Panc1 (cell line): ENCODE measurements around the gene CTBP1. TPM values are rescaled to one million over a fixed set of nuclear protein-coding genes. Genes with fewer than 3 reads are reported as not detected.

ENCODE experiments used
- ATAC-seq: fragments of 200-7000 bp; cut with Tn5 transposase; 2 replicates; pipeline ENCODE4 v1.9.1; 2020; ENCODE audit warnings: mild to moderate bottlenecking, moderate library complexity
- BruUV-seq: library from RNA; stranded (reverse); fragments of 400-500 nt; replicated peaks from 2 replicates; lab custom pipeline; 2021; lab: Mats Ljungman, UMichigan
- CTCF ChIA-PET: fragments of 300-600 bp; sonication (Branson Sonifier 250); formaldehyde crosslinking; loops from one replicate; lab custom pipeline; 2022; ENCODE audit warnings: antibody characterized with exemption; lab: Charles Lee
- POLR2A ChIA-PET: fragments of 300-600 bp; sonication (Branson Sonifier 250); formaldehyde crosslinking; loops from one replicate; lab custom pipeline; 2022; ENCODE audit warnings: antibody characterized with exemption; lab: Charles Lee
- DNase-seq: peaks from one replicate; pipeline ENCODE4 v3.0.0-alpha.2; 2010; ENCODE audit warnings: low read depth, low spot score
- H3K27ac ChIP-seq: 2 replicates; pipeline ENCODE4 v1.5.1; 2011; ENCODE audit warnings: mild to moderate bottlenecking, low read length, inconsistent platforms
- H3K27me3 ChIP-seq: fragments of 200-500 bp; sonication (Bioruptor generic); 2 replicates; pipeline ENCODE4 v1.6.0; 2014; ENCODE audit warnings: low read length, inconsistent platforms; ENCODE audit not compliant: control insufficient read depth, insufficient read depth
- H3K36me3 ChIP-seq: fragments of 200-500 bp; sonication (Bioruptor generic); 2 replicates; pipeline ENCODE4 v1.5.1; 2014; ENCODE audit warnings: inconsistent platforms, mild to moderate bottlenecking, low read length, moderate library complexity; ENCODE audit not compliant: control insufficient read depth, insufficient read depth
- H3K4me1 ChIP-seq: 2 replicates; pipeline ENCODE4 v1.5.1; 2011; ENCODE audit warnings: inconsistent platforms, mild to moderate bottlenecking, low read length, moderate library complexity; ENCODE audit not compliant: control insufficient read depth, insufficient read depth
- H3K4me3 ChIP-seq, 2 experiments: 2 replicates each; pipeline ENCODE4 v1.5.1; 2011 to 2012; ENCODE audit warnings: low read depth in 2 of 2, low read length in 2 of 2, mild to moderate bottlenecking in 2 of 2, inconsistent platforms in 1 of 2, moderate library complexity in 1 of 2
- H3K9me3 ChIP-seq: fragments of 200-500 bp; sonication (Bioruptor generic); 2 replicates; pipeline ENCODE4 v1.5.1; 2014; ENCODE audit warnings: low read depth, mild to moderate bottlenecking, inconsistent platforms, low read length, moderate library complexity; ENCODE audit not compliant: control insufficient read depth, insufficient read depth
- POLR2AphosphoS5 ChIP-seq: IDR thresholded peaks from 2 replicates; pipeline ENCODE4 v1.6.1; 2012; ENCODE audit warnings: mild to moderate bottlenecking, low read depth, low read length, moderate library complexity
- SIN3A ChIP-seq: IDR thresholded peaks from 2 replicates; pipeline ENCODE4 v1.6.1; 2012; ENCODE audit warnings: low read depth, mild to moderate bottlenecking, low read length, moderate library complexity, borderline replicate concordance; ENCODE audit not compliant: insufficient read depth
- TCF7L2 ChIP-seq: IDR thresholded peaks from 2 replicates; pipeline ENCODE4 v1.6.1; 2011; ENCODE audit warnings: mild to moderate bottlenecking, low read depth, low read length, inconsistent platforms
- in situ Hi-C: cut with HindIII; loops from 2 replicates; pipeline ENCODE4 v1.10.0; 2016; ENCODE audit warnings: low sequenced_read_pairs, low pct_unique_long_range_greater_than_20kb
- intact Hi-C: fragments of 100-400 bp; cut with micrococcal nuclease; formaldehyde crosslinking; loops from one replicate; pipeline ENCODE4 v1.10.0; 2022; ENCODE audit not compliant: unreplicated experiment
- total RNA-seq: library from RNA; stranded (reverse); gene quantifications from one replicate; pipeline ENCODE4 v1.2.1, GENCODE V29; 2021; ENCODE audit not compliant: unreplicated experiment
- TF ChIP-seq, protein P1 (sequence below), 2 experiments: IDR thresholded peaks; 2 replicates each; pipeline ENCODE4 v1.6.1; 2011 to 2012; ENCODE audit warnings: low read depth in 2 of 2, control low read depth in 1 of 2, low read length in 1 of 2, mild to moderate bottlenecking in 1 of 2, moderate library complexity in 1 of 2; ENCODE audit not compliant: insufficient read depth in 1 of 2
- TF ChIP-seq, protein P2 (sequence below): fragments of 450-650 bp; IDR thresholded peaks from 2 replicates; pipeline ENCODE4 v1.5.1; 2017; ENCODE audit warnings: mild to moderate bottlenecking

Gene CTBP1
- total RNA-seq, 1 experiment from 2014 or later, result 157 TPM

DNA sequence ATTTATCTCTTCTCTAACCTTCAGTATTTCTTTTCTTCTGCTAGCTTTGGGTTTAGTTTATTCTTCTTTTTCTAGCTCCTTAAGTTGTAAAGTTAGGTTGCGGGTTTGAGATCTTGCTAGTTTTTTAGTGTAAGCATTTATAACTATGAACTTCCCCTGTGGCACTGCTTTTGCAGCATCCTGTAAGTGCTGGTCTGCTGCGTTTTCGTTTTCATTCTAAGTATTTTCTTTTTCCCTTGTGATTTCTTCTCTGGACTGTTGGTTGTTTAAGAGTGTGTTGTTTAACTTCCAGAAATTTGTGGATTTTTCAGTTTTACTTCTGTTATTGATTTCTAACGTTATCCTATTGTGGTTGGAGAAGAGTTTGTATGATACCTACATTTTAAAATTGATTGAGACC, 11.0 kb upstream of the CTBP1 start:
- in situ Hi-C loops (no loop called here), intact Hi-C loops (loop anchor here (10.0 kb wide), 1 partner anchor 125 kb away; no protein-coding TSS in a partner anchor)
- ChIA-PET POLR2A (no interaction called here), CTCF (no interaction called here)
- Histone ChIP-seq H3K4me1 (no peaks in the 10 kb centered on the region), H3K36me3 (no peaks in the 10 kb centered on the region), H3K27ac (no peak overlapping the region), H3K27me3 (no peaks in the 10 kb centered on the region), H3K9me3 (peaks cover 4% of the 10 kb centered on the region; the same call in 1 of the 2 replicates), H3K4me3 (no peak overlapping the region)
- BruUV-seq, result no TSS peak
- DNase-seq, result no peak
- no peak for TF ChIP-seq TCF7L2
- no peak for TF ChIP-seq SIN3A
- TF ChIP-seq, protein P1, sequence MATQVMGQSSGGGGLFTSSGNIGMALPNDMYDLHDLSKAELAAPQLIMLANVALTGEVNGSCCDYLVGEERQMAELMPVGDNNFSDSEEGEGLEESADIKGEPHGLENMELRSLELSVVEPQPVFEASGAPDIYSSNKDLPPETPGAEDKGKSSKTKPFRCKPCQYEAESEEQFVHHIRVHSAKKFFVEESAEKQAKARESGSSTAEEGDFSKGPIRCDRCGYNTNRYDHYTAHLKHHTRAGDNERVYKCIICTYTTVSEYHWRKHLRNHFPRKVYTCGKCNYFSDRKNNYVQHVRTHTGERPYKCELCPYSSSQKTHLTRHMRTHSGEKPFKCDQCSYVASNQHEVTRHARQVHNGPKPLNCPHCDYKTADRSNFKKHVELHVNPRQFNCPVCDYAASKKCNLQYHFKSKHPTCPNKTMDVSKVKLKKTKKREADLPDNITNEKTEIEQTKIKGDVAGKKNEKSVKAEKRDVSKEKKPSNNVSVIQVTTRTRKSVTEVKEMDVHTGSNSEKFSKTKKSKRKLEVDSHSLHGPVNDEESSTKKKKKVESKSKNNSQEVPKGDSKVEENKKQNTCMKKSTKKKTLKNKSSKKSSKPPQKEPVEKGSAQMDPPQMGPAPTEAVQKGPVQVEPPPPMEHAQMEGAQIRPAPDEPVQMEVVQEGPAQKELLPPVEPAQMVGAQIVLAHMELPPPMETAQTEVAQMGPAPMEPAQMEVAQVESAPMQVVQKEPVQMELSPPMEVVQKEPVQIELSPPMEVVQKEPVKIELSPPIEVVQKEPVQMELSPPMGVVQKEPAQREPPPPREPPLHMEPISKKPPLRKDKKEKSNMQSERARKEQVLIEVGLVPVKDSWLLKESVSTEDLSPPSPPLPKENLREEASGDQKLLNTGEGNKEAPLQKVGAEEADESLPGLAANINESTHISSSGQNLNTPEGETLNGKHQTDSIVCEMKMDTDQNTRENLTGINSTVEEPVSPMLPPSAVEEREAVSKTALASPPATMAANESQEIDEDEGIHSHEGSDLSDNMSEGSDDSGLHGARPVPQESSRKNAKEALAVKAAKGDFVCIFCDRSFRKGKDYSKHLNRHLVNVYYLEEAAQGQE (IDR thresholded peaks at IDR 0.05; ENCODE audit: insufficient read depth in 1 of 2, low read depth in 2 of 2, low read length in 1 of 2), result no peak
- no peak for TF ChIP-seq POLR2AphosphoS5
- TF ChIP-seq, protein P2, sequence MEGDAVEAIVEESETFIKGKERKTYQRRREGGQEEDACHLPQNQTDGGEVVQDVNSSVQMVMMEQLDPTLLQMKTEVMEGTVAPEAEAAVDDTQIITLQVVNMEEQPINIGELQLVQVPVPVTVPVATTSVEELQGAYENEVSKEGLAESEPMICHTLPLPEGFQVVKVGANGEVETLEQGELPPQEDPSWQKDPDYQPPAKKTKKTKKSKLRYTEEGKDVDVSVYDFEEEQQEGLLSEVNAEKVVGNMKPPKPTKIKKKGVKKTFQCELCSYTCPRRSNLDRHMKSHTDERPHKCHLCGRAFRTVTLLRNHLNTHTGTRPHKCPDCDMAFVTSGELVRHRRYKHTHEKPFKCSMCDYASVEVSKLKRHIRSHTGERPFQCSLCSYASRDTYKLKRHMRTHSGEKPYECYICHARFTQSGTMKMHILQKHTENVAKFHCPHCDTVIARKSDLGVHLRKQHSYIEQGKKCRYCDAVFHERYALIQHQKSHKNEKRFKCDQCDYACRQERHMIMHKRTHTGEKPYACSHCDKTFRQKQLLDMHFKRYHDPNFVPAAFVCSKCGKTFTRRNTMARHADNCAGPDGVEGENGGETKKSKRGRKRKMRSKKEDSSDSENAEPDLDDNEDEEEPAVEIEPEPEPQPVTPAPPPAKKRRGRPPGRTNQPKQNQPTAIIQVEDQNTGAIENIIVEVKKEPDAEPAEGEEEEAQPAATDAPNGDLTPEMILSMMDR, result no peak
- ATAC-seq, result no peak

GRCh38 chr4:1258457-1258856, 9.5 kb upstream of the CTBP1 start:
- ChIA-PET CTCF (no interaction called here), POLR2A (no interaction called here)
- in situ Hi-C loops, result no loop called here
- no TSS peak for BruUV-seq
- peaks cover 4% of the 10 kb centered on the region; the same call in 1 of the 2 replicates for H3K9me3 ChIP-seq
- intact Hi-C loops, result no loop called here
- no peaks in the 10 kb centered on the region for H3K4me1 ChIP-seq
- H3K27ac ChIP-seq, result no peak overlapping the region
- no peak for DNase-seq
- ATAC-seq, result no peak
- TF ChIP-seq, protein P1 (IDR thresholded peaks at IDR 0.05; ENCODE audit: insufficient read depth in 1 of 2, low read depth in 2 of 2, low read length in 1 of 2), result no peak
- TF ChIP-seq, protein P2, result no peak
- TF ChIP-seq TCF7L2, result no peak
- no peak for TF ChIP-seq SIN3A
- TF ChIP-seq POLR2AphosphoS5, result no peak
- H3K27me3 ChIP-seq, result no peaks in the 10 kb centered on the region
- H3K4me3 ChIP-seq, result no peak overlapping the region
- no peaks in the 10 kb centered on the region for H3K36me3 ChIP-seq
